HCT116 (cell line): ENCODE data around the gene SELENOM. TPM values are rescaled to one million over a fixed set of nuclear protein-coding genes. Genes with fewer than 3 reads are reported as not detected.

ENCODE experiments used
- ATAC-seq: fragments of 200-7000 bp; cut with Tn5 transposase; 2 replicates; pipeline ENCODE4 v1.9.1; 2020; ENCODE audit warnings: mild to moderate bottlenecking, moderate library complexity
- BruUV-seq: library from RNA; stranded (reverse); fragments of 400-500 nt; replicated peaks from 2 replicates; lab custom pipeline; 2021; lab: Mats Ljungman, UMichigan
- CTCF ChIA-PET: fragments of 300-600 bp; sonication (Branson Sonifier 250); formaldehyde crosslinking; loops from one replicate; lab custom pipeline; 2021; ENCODE audit warnings: antibody characterized with exemption; lab: Charles Lee
- POLR2A ChIA-PET: fragments of 300-600, 350-600 bp; sonication (Branson Sonifier 250); formaldehyde crosslinking; loops from one replicate; lab custom pipeline; 2021; ENCODE audit warnings: antibody characterized with exemption; lab: Charles Lee
- RAD21 ChIA-PET, 2 experiments: fragments of 300-600 bp; sonication (Branson Sonifier 250); formaldehyde crosslinking; loops; one replicate each; lab custom pipeline; 2023; ENCODE audit warnings: low total read pairs in 2 of 2; ENCODE audit not compliant: uncharacterized antibody in 2 of 2, unreplicated experiment in 2 of 2, low non-redundant PET in 1 of 2; lab: Charles Lee
- DNase-seq: peaks from one replicate; pipeline ENCODE4 v3.0.0-alpha.2; 2010; ENCODE audit warnings: low read depth, low spot score
- H2AFZ ChIP-seq: fragments of 200-600 bp; shearing (Covaris generic), sonication (generic); 2 replicates; pipeline ENCODE4 v1.6.1; 2017; ENCODE audit warnings: low read depth, mixed run types, mixed read lengths, antibody characterized with exemption, low read length; ENCODE audit not compliant: poor library complexity, severe bottlenecking
- H3K27ac ChIP-seq: 2 replicates; pipeline ENCODE4 v1.5.1; 2012; ENCODE audit warnings: low read depth, low read length
- H3K27me3 ChIP-seq: fragments of 200-600 bp; sonication (generic); 2 replicates; pipeline ENCODE4 v1.6.1; 2016; ENCODE audit warnings: mixed run types, low read length, mixed read lengths; ENCODE audit not compliant: insufficient read depth
- H3K36me3 ChIP-seq, 2 experiments: fragments of 200-500 bp in 1 of 2; fragments of 200-600 bp in 1 of 2; sonication (Bioruptor generic) in 1 of 2; sonication (generic) in 1 of 2; 2 replicates each; pipeline versions ENCODE4 v1.5.1 to v1.6.1; 2014 to 2016; ENCODE audit warnings: low read length in 2 of 2, inconsistent platforms in 1 of 2, mixed read lengths in 1 of 2, mixed run types in 1 of 2; ENCODE audit not compliant: insufficient read depth in 2 of 2, control insufficient read depth in 1 of 2
- H3K4me1 ChIP-seq, 2 experiments: fragments of 200-600 bp in 1 of 2; sonication (generic) in 1 of 2; 2 replicates each; pipeline versions ENCODE4 v1.5.1 to v1.6.1; 2012 to 2017; ENCODE audit warnings: low read length in 2 of 2, inconsistent platforms in 1 of 2, mild to moderate bottlenecking in 1 of 2, mixed read lengths in 1 of 2, mixed run types in 1 of 2, moderate library complexity in 1 of 2; ENCODE audit not compliant: insufficient read depth in 2 of 2, control insufficient read depth in 1 of 2
- H3K4me2 ChIP-seq: fragments of 200-600 bp; sonication (generic); 2 replicates; pipeline ENCODE4 v1.6.1; 2017; ENCODE audit warnings: mixed run types, low read length, mixed read lengths
- H3K4me3 ChIP-seq, 2 experiments: fragments of 200-600 bp in 1 of 2; sonication (generic) in 1 of 2; replicated peaks in 1 of 2; 2 replicates each; pipeline ENCODE4 v1.5.1; 2011 to 2016; ENCODE audit warnings: low read length in 2 of 2, control low read depth in 1 of 2, low read depth in 1 of 2, mild to moderate bottlenecking in 1 of 2, mixed read lengths in 1 of 2, mixed run types in 1 of 2
- H3K79me2 ChIP-seq: fragments of 200-600 bp; sonication (generic); 2 replicates; pipeline ENCODE4 v1.6.1; 2017; ENCODE audit warnings: mild to moderate bottlenecking, mixed run types, low read length, moderate library complexity, mixed read lengths; ENCODE audit not compliant: insufficient read depth
- H3K9ac ChIP-seq: fragments of 200-600 bp; sonication (generic); 2 replicates; pipeline ENCODE4 v1.6.1; 2016; ENCODE audit warnings: low read length, mixed read lengths
- H3K9me2 ChIP-seq: fragments of 200-600 bp; sonication (generic), shearing (Covaris generic); 2 replicates; pipeline ENCODE4 v1.6.1; 2017; ENCODE audit warnings: mixed run types, mild to moderate bottlenecking, moderate library complexity; ENCODE audit not compliant: insufficient read depth
- H3K9me3 ChIP-seq, 2 experiments: fragments of 200-500 bp in 1 of 2; fragments of 200-600 bp in 1 of 2; sonication (Bioruptor generic) in 1 of 2; sonication (generic) in 1 of 2; 2 replicates each; pipeline ENCODE4 v1.6.1; 2014 to 2017; ENCODE audit warnings: low read length in 2 of 2, mixed read lengths in 2 of 2, inconsistent platforms in 1 of 2, low read depth in 1 of 2, mild to moderate bottlenecking in 1 of 2, mixed run types in 1 of 2, moderate library complexity in 1 of 2; ENCODE audit not compliant: control insufficient read depth in 1 of 2, insufficient read depth in 1 of 2
- H4K20me1 ChIP-seq: fragments of 200-600 bp; sonication (generic), shearing (Covaris generic); 2 replicates; pipeline ENCODE4 v1.6.1; 2017; ENCODE audit warnings: mixed run types, mild to moderate bottlenecking, moderate library complexity; ENCODE audit not compliant: insufficient read depth
- ATF3 ChIP-seq: IDR thresholded peaks from 2 replicates; pipeline ENCODE4 v1.6.1; 2012
- CBX3 ChIP-seq: IDR thresholded peaks from 2 replicates; pipeline ENCODE4 v1.6.1; 2012; ENCODE audit warnings: low read depth
- CEBPB ChIP-seq: IDR thresholded peaks from 2 replicates; pipeline ENCODE4 v1.6.1; 2012; ENCODE audit warnings: low read depth
- CTCF ChIP-seq, 3 experiments: fragments of 200-600 bp in 1 of 3; sonication (generic) in 1 of 3; IDR thresholded peaks in 2 of 3; conservative IDR thresholded peaks in 1 of 3; 2 replicates each; pipeline ENCODE4 v1.5.1; 2012 to 2017; ENCODE audit warnings: low read depth in 2 of 3, low read length in 2 of 3, antibody characterized with exemption in 1 of 3, borderline replicate concordance in 1 of 3, control low read depth in 1 of 3, mild to moderate bottlenecking in 1 of 3, mixed read lengths in 1 of 3, mixed run types in 1 of 3, moderate library complexity in 1 of 3; ENCODE audit not compliant: insufficient read depth in 1 of 3
- EGR1 ChIP-seq: IDR thresholded peaks from 2 replicates; pipeline ENCODE4 v1.6.1; 2012; ENCODE audit warnings: low read depth
- ELF1 ChIP-seq: IDR thresholded peaks from 2 replicates; pipeline ENCODE4 v1.6.1; 2012; ENCODE audit warnings: low read depth, borderline replicate concordance
- EZH2 ChIP-seq: fragments of 200-600 bp; sonication (generic); IDR thresholded peaks from 2 replicates; pipeline ENCODE4 v1.6.1; 2017; ENCODE audit warnings: antibody characterized with exemption, mixed run types
- EZH2phosphoT487 ChIP-seq: fragments of 200-600 bp; IDR thresholded peaks from 2 replicates; pipeline ENCODE4 v1.6.1; 2018; ENCODE audit warnings: antibody characterized with exemption, borderline replicate concordance
- FOSL1 ChIP-seq: IDR thresholded peaks from 2 replicates; pipeline ENCODE4 v1.6.1; 2012; ENCODE audit warnings: low read depth
- JUND ChIP-seq: IDR thresholded peaks from 2 replicates; pipeline ENCODE4 v1.6.1; 2012
- SRF ChIP-seq: IDR thresholded peaks from 2 replicates; pipeline ENCODE4 v1.6.1; 2012; ENCODE audit warnings: low read depth
- TCF7L2 ChIP-seq: IDR thresholded peaks from 2 replicates; pipeline ENCODE4 v1.7.0; 2011; ENCODE audit warnings: borderline replicate concordance, inconsistent platforms; ENCODE audit not compliant: insufficient read depth, insufficient read length; ENCODE audit errors: extremely low read depth
- ZBTB33 ChIP-seq: IDR thresholded peaks from 2 replicates; pipeline ENCODE4 v1.6.1; 2011; ENCODE audit warnings: mild to moderate bottlenecking, low read length, moderate library complexity; ENCODE audit not compliant: insufficient replicate concordance; ENCODE audit errors: extremely low read depth
- ZFX ChIP-seq: fragments of 450-650 bp; IDR thresholded peaks from 2 replicates; pipeline ENCODE4 v1.6.1; 2017
- intact Hi-C: fragments of 100-400 bp; cut with micrococcal nuclease; formaldehyde crosslinking; loops from 2 replicates; pipeline ENCODE4 v1.10.0; 2022
- total RNA-seq: library from RNA; stranded (reverse); gene quantifications from one replicate; pipeline ENCODE4 v1.2.1, GENCODE V29; 2021; ENCODE audit not compliant: unreplicated experiment
- TF ChIP-seq, protein P1 (sequence below): IDR thresholded peaks from 2 replicates; pipeline ENCODE4 v1.6.1; 2012

The SELENOM gene
- total RNA-seq, 1 experiment from 2014 or later = 65.6 TPM

- ChIA-PET RAD21 (interaction anchor here in 1 of 2 experiments (0.6 to 1.8 kb wide), 4 partner anchors 70 to 318 kb away, joined by 3 to 7 read pairs (median 3); partner anchors contain the start of gene MORC2), POLR2A (interaction anchor here (0.6 to 7.6 kb wide), 6 partner anchors 14 to 566 kb away, joined by 3 to 86 read pairs (median 6); partner anchors contain the start of genes SELENOM and TUG1)
- Histone ChIP-seq H3K4me3 (peak overlapping the region; percentile 78 to 93), H3K9me2 (no peaks in the 10 kb centered on the region), H3K4me2 (peak overlapping the region; percentile 85), H3K4me1 (peaks cover 30 to 74% of the 10 kb centered on the region in 2 experiments), H3K79me2 (peaks cover 56% of the 10 kb centered on the region), H3K36me3 (no peaks in the 10 kb centered on the region)
- ATAC-seq = no peak
- no TSS peak for BruUV-seq
- TF ChIP-seq CEBPB (no peak), SRF (no peak), EGR1 (no peak), ZBTB33 (no peak), ATF3 (no peak), ZFX (no peak), JUND (no peak), EZH2 (no peak), EZH2phosphoT487 (no peak), TCF7L2 (no peak), ELF1 (no peak), CBX3 (no peak), FOSL1 (no peak), CTCF (IDR thresholded peaks at IDR 0.05 in 2 of 3, conservative IDR thresholded peaks at IDR 0.05 in 1 of 3; ENCODE audit: borderline replicate concordance in 1 of 3, insufficient read depth in 1 of 3, low read depth in 2 of 3, low read length in 2 of 3) (no peak)
- TF ChIP-seq, protein P1, sequence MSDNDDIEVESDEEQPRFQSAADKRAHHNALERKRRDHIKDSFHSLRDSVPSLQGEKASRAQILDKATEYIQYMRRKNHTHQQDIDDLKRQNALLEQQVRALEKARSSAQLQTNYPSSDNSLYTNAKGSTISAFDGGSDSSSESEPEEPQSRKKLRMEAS = no peak
- TF ChIP-seq, all 23 proteins: peak for 0
- peak overlapping the region; percentile 94 for H3K27ac ChIP-seq
- no peak for DNase-seq
- no peaks in the 10 kb centered on the region for H4K20me1 ChIP-seq
- H3K27me3 ChIP-seq = no peaks in the 10 kb centered on the region
- CTCF ChIA-PET = interaction anchor here (1.1 to 5.1 kb wide), 9 partner anchors 15 to 319 kb away, joined by 3 to 25 read pairs (median 17); partner anchors contain the start of genes MORC2, SELENOM and TUG1
- no peaks in the 10 kb centered on the region for H3K9me3 ChIP-seq
- peak overlapping the region; percentile 89 for H3K9ac ChIP-seq
- intact Hi-C loops = loop anchor here (5.0 to 10.0 kb wide), 2 partner anchors 115 to 657 kb away; partner anchors contain the start of genes MORC2, MTFP1 and TUG1
- no peak overlapping the region for H2AFZ ChIP-seq
These were observed 25.3 kb downstream of the SELENOM start for GRCh38 chr22:31081963-31082605.
